NCI-H82 treated with DMSO at 0.1 percent for 48 hours (cell line): ENCODE data around the gene ATXN7L3.
"Not testable (repeated sequence)": the region's sequence is repeated elsewhere in the genome, so short reads cannot be mapped to it uniquely, and the experiment has no call there.

Experiments used
- DNase-seq: peaks from one replicate; lab custom pipeline; 2025; ENCODE audit not compliant: unreplicated experiment; lab: John Stamatoyannopoulos, UW

Gene ATXN7L3

DNA sequence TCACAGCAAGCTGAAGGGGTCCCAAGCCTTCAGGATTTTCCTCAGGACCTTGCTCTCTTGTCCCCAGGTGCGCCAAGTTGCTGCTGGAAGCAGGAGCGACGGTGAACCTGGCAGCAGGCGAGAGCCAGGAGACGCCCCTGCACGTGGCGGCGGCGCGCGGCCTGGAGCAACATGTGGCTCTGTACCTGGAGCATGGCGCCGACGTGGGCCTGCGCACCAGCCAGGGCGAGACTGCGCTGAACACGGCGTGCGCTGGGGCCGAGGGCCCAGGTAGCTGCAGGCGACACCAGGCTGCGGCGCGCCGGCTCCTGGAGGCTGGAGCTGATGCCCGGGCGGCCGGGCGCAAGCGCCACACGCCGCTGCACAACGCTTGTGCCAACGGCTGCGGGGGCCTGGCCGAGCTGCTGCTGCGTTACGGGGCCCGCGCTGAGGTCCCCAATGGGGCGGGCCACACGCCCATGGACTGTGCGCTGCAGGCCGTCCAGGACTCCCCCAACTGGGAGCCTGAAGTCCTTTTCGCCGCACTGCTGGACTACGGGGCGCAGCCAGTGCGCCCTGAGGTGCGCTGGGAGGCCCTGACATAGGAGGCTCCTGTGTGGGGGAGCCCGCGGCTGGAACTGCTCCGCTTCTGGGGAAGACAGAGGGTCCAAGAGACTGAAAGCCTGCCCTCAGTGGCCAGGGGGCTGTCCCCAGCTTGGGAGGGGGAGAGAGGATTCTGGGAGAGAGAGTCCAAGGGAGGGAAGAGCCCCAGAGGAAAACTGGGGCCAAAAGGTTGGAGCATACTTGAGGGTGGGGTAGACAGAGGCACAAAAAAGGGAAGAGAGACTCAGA is 22.8 kb downstream of the ATXN7L3 start:
- no peak for DNase-seq

GRCh38 chr17:44176257-44176656 is 23.4 kb downstream of the ATXN7L3 start:
- DNase-seq = no peak

- no peak for DNase-seq
Observed at GRCh38 chr17:44174427-44174826, 25.3 kb downstream of the ATXN7L3 start.

DNA sequence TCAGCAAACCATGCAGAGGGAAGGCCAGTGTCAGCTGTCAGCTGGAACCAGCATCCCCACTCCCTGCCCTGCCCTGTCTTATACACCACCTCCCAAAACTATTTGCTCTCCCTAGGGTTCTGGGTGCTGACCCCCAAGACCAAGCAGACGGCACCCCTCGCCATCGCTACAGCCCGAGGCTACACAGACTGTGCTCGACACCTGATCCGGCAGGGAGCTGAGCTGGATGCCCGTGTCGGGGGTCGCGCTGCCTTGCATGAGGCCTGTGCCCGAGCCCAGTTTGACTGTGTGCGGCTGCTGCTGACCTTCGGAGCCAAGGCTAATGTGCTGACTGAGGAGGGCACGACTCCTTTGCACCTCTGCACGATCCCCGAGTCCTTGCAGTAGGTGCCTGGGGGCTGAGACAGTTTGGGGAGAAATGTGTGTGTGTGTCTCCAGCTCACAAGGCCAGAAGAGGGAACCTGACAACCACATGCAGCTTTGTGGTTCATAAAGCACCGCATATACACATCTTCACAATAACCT is 27.7 kb downstream of the ATXN7L3 start:
- DNase-seq = no peak

DNA sequence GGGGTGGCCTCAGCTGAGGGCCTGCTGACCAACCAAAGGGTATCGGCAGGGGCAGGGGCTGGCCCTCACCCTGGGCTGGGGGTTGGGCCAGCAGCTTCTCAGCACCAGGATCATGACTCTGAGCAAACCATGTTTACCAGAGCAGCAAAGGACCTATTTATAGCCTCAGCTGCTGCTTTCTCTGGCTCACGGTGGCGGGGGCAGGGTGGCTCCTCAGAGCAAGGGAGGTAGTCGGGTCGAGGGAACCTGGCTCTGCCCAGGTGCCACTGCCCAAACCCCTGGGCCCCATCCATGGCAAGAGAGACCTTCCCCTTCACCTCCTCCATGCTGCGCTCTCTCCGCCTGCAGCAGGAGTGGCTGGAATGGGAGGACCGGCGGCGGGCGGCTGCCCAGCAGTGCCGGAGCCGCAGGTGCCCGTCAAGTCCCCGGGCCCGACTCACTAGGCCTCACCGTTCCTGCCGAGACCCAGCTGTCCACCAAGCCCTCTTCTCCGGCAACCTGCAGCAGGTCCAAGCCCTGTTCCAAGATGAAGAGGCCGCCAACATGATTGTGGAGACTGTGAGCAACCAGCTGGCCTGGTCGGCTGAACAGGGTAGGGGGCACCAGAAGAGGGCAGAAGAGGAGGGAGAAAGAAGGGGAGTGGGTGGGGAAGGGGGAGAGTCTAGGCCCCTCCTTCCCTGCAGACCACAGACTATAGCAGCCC is 29.0 kb downstream of the ATXN7L3 start, which contains the start of gene ASB16:
ASB16 (plus strand) TSS at position 206 of the 703 bp plus-strand sequence; CDS start at position 292, 86 bp downstream.
- DNase-seq = no peak

DNA sequence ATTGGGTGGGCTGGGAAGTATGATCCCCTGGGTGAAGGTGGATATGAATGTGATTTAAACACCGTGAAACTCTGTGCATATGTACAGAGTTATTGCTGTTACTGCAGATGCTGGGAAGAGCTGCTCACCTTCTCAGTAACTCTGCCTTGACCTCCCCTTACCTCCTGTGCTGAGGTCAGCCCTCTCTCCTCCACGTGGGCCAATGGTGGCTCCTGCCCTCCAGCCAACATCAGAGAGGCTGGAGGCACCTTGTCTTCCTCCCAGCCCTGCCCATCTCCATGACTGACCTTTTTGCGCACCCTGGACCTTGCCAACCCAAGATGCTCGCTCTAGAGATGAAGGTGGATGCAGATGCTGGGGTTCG is 29.6 kb downstream of the ATXN7L3 start:
- no peak for DNase-seq

DNA sequence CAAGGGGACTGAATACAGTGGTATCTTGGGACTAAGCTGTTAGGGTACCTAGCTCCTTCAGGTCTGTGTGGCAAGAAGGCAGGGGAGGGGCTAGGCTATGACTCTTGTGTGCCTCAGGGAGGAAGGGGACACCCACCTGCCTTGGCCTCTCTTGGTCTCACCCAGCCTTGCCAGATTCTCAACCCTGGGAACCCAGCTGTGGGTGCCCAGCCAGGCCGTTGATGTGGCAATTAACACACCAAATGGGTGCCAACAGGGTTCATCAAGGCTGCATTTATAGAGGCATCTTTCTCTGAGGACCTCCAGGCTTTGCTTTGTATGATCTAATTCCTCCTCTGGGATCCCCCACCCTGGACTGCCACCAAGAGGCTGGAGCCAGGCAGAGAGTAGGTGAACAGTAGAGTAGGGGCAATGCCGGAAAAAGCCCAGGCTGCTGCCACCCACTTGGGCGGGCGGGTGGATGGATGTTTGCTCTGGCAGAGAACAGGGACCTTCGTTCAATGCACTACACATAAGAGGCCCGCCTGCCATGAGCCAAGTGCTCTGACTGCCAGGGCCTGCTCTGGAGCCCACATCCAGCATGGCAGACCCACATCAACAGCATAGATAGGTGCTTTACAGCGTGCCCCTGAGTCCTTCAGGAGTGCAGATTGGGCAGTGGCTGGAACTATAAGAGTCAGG is 32.4 kb downstream of the ATXN7L3 start:
- no peak for DNase-seq

GRCh38 chr17:44164476-44164875 is 35.2 kb downstream of the ATXN7L3 start:
- no peak for DNase-seq

- no peak for DNase-seq
Observed at GRCh38 chr17:44159519-44160210, 40.0 kb downstream of the ATXN7L3 start.

DNA sequence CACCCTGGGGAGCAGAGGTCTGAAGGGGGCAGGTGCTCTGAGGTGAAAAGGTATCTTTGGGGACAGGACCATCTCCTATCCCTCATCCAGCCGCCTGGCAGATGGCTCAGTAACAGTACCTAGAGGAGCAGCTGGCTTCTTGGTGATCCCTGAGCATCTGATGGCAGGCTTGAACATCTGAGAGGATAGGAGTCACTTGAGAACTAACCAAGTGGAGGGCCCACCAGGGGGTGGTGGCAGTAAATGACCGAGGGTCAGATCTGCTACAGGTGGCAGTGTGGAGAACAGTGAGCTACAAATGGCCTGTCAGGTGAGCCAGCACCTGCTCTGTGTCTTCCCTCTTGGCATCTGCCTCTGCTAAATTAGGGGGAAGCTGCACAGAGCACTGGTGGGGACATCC is 44.2 kb downstream of the ATXN7L3 start:
- DNase-seq = no peak

DNA sequence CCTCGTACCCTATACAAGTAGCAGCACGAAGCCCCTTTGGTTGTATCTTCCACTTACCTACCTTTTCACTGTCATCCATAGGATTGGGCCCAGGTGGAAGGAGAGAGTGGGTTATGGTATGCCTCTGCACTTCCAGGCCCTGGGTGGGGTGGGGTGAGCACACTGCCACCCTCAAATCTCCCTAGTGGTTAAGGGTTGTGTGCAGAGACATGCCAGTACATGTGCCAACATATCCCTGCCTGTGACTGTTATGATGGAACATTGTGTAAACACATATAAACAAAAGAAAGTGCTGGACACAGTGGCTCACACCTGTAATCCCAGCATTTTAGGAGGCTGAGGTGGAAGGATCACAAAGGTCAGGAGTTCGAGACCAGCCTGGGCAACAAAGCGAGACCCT is 46.8 kb downstream of the ATXN7L3 start:
- no peak for DNase-seq

- no peak for DNase-seq
Observed at GRCh38 chr17:44149750-44150329, 49.8 kb downstream of the ATXN7L3 start.

GRCh38 chr17:44149066-44149465 is 50.6 kb downstream of the ATXN7L3 start:
- DNase-seq = not testable (repeated sequence)

DNA sequence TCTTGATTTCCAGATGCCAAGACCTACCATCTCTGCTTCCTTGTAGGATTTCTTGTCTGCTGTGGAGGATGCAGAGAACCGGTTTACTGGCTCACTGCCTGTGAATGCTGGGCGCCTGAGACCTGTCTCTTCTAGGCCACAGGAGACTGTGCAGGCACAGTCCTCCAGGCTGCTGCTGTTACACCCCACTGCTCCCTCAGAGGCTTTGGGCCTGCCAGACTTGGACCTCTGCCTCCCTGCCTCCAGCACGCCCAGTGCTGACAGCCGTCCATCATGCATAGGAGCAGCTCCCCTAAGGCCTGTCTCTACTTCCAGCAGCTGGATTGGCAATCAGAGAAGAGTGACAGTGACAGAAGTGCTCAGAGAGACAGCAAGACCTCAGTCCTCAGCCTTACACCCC is 51.9 kb downstream of the ATXN7L3 start:
- no peak for DNase-seq

GRCh38 chr17:44146375-44147346 is 53.0 kb downstream of the ATXN7L3 start:
- DNase-seq = no peak

- no peak for DNase-seq
Observed at GRCh38 chr17:44144966-44145739, 54.5 kb downstream of the ATXN7L3 start.

- DNase-seq = not testable (repeated sequence)
Observed at GRCh38 chr17:44143921-44144320, 55.8 kb downstream of the ATXN7L3 start.
